Keratinocyte (primary cell): ENCODE data around the gene CCDC32. TPM values are rescaled to one million over a fixed set of nuclear protein-coding genes. Genes with fewer than 3 reads are reported as not detected.

ENCODE experiments used
- DNase-seq: peaks from one replicate; pipeline ENCODE4 v3.0.0-alpha.2; 2011; ENCODE audit warnings: low read depth, missing footprints, low spot score
- FAIRE-seq: peaks from 2 replicates; lab custom pipeline; 2011; peaks lifted over from hg19 to GRCh38; lab: Jason Lieb, UNC
- H2AFZ ChIP-seq: 2 replicates; pipeline ENCODE4 v1.6.0; 2012; ENCODE audit warnings: low read length, control low read depth, inconsistent platforms; ENCODE audit not compliant: control insufficient read depth
- H3K27ac ChIP-seq: 2 replicates; pipeline ENCODE4 v1.5.1; 2011; ENCODE audit warnings: low read length; ENCODE audit not compliant: control insufficient read depth, insufficient read depth
- H3K27me3 ChIP-seq: 3 replicates; pipeline ENCODE4 v1.6.0; 2011; ENCODE audit warnings: low read length; ENCODE audit not compliant: control insufficient read depth, insufficient read depth; ENCODE audit errors: extremely low read depth
- H3K36me3 ChIP-seq, 2 experiments: 2 replicates in 1 of 2; 3 replicates in 1 of 2; pipeline ENCODE4 v1.5.1; 2011; ENCODE audit warnings: low read length in 2 of 2, mild to moderate bottlenecking in 1 of 2; ENCODE audit not compliant: control insufficient read depth in 2 of 2, insufficient read depth in 2 of 2; ENCODE audit errors: extremely low read depth in 1 of 2
- H3K4me1 ChIP-seq: 3 replicates; pipeline ENCODE4 v1.5.1; 2011; ENCODE audit warnings: low read length; ENCODE audit not compliant: control insufficient read depth, insufficient read depth; ENCODE audit errors: extremely low read depth
- H3K4me2 ChIP-seq: 3 replicates; pipeline ENCODE4 v1.6.0; 2011; ENCODE audit warnings: low read depth, low read length; ENCODE audit not compliant: control insufficient read depth, insufficient read depth; ENCODE audit errors: extremely low read depth
- H3K4me3 ChIP-seq, 3 experiments: fragments of 200-600 bp in 1 of 3; sonication (generic) in 1 of 3; 2 replicates in 2 of 3; 3 replicates in 1 of 3; pipeline ENCODE4 v1.5.1; 2011 to 2016; ENCODE audit warnings: low read length in 3 of 3, mild to moderate bottlenecking in 3 of 3, control low read depth in 2 of 3, inconsistent platforms in 1 of 3, low read depth in 1 of 3, mixed read lengths in 1 of 3, mixed run types in 1 of 3, moderate library complexity in 1 of 3; ENCODE audit not compliant: control insufficient read depth in 2 of 3, insufficient read depth in 2 of 3; ENCODE audit errors: extremely low read depth in 1 of 3
- H3K79me2 ChIP-seq: 2 replicates; pipeline ENCODE4 v1.6.0; 2012; ENCODE audit warnings: low read length; ENCODE audit not compliant: control insufficient read depth, insufficient read depth
- H3K9ac ChIP-seq: 3 replicates; pipeline ENCODE4 v1.6.0; 2011; ENCODE audit warnings: low read length; ENCODE audit not compliant: control insufficient read depth, insufficient read depth; ENCODE audit errors: extremely low read depth
- H3K9me1 ChIP-seq: 3 replicates; pipeline ENCODE4 v1.6.0; 2011; ENCODE audit warnings: low read length; ENCODE audit not compliant: control insufficient read depth, insufficient read depth; ENCODE audit errors: extremely low read depth
- H3K9me3 ChIP-seq: 2 replicates; pipeline ENCODE4 v1.5.1; 2012; ENCODE audit warnings: low read depth, low read length; ENCODE audit not compliant: control insufficient read depth
- H4K20me1 ChIP-seq: 3 replicates; pipeline ENCODE4 v1.6.0; 2011; ENCODE audit warnings: low read length; ENCODE audit not compliant: control insufficient read depth, insufficient read depth; ENCODE audit errors: extremely low read depth
- EZH2 ChIP-seq: IDR thresholded peaks from one replicate; pipeline ENCODE4 v1.6.1; 2012; ENCODE audit warnings: inconsistent platforms, mild to moderate bottlenecking, low read length, moderate library complexity
- dilution Hi-C: fragments of 300-500 bp; cut with MboI; formaldehyde crosslinking; loops from one replicate; pipeline ENCODE4 v1.7.0; 2020; ENCODE audit warnings: low sequenced_read_pairs; ENCODE audit not compliant: extremely low pct_ligation_motif_present
- polyA plus RNA-seq, 5 experiments: library from polyadenylated mRNA; depleted of rRNA in 3 of 5; stranded (reverse) in 3 of 5; stranded (forward) in 1 of 5; unstranded in 1 of 5; fragments of >200 nt; gene quantifications; 1 replicate in 1 of 5; 2 replicates in 3 of 5; 3 replicates in 1 of 5; pipeline versions ENCODE4 v1.2.1 to v1.2.3, GENCODE V29; 2011 to 2012; ENCODE audit warnings: missing spikeins in 2 of 5, low read depth in 1 of 5, low replicate concordance in 1 of 5
- TF ChIP-seq, protein P1 (sequence below), 3 experiments: IDR thresholded peaks in 1 of 3; conservative IDR thresholded peaks in 1 of 3; optimal IDR thresholded peaks in 1 of 3; 2 replicates in 2 of 3; 3 replicates in 1 of 3; pipeline versions ENCODE3 to v1.5.1; 2011; ENCODE audit warnings: low read length in 3 of 3, mild to moderate bottlenecking in 3 of 3, moderate library complexity in 2 of 3, control low read depth in 1 of 3, inconsistent platforms in 1 of 3; ENCODE audit not compliant: insufficient read depth in 2 of 3; ENCODE audit errors: extremely low read depth in 1 of 3

The CCDC32 gene
- polyA plus RNA-seq, 1 donor (not counting 4 experiments of a cell fraction or from before 2014, with no cell fraction given) = 18.0 TPM

DNA sequence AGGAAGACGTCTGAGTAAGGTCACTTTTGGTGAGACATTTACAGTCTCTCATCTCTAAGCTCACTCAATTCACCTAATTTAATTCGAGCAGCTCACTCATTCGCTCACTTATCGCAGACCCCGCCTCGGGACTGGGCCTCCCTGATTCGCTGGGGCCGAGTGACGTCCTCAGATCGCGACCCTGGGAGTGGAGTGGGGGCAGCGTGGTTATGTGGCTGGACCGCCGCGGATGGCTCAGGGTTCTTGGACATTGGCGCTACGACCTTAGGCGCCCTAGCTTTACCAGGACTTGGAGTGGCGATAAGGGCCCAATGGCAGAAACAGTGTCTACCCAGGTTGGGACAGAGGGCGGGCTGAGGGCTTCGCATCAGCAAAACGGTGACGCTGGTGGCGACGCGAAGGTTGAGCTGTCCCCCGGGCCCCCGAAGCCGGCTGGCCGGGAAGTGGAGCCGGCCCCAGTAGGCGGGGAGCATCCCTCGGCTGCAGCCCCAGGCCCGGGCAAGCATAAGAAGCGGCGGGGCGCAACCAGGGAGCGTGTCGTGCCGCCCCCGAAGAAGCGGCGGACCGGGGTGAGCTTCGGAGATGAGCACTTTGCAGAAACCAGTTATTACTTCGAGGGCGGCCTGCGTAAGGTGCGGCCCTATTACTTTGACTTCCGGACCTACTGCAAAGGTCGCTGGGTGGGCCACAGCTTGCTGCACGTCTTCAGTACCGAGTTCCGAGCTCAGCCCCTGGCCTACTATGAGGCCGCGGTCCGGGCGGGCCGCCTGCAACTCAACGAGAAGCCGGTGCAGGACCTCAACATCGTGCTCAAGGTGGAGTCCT lies 4.5 kb upstream of the CCDC32 start, which contains the start of gene RPUSD2:
RPUSD2 (plus strand) TSS at position 171 of the 825 bp plus-strand sequence; CDS start at position 210, 39 bp downstream.
- Histone ChIP-seq H3K9me1 (no peaks in the 10 kb centered on the region), H3K36me3 (peaks cover 16 to 18% of the 10 kb centered on the region in 2 experiments), H3K4me3 (peak within 1 kb of the TSS; percentile 82 to 94 (median 91)), H3K9me3 (no peaks in the 10 kb centered on the region), H3K9ac (peak within 1 kb of the TSS; percentile 90), H3K27me3 (no peaks in the 10 kb centered on the region), H3K79me2 (peaks cover 26% of the 10 kb centered on the region), H3K4me2 (peak within 1 kb of the TSS; percentile 86), H3K4me1 (peaks cover 15% of the 10 kb centered on the region), H4K20me1 (no peaks in the 10 kb centered on the region), H3K27ac (peak within 1 kb of the TSS; percentile 82), H2AFZ (peak within 1 kb of the TSS; percentile 99)
- FAIRE-seq (peak; percentile 5), DNase-seq (peak; percentile 55)
- dilution Hi-C loops = no loop called here
- TF ChIP-seq, protein P1, sequence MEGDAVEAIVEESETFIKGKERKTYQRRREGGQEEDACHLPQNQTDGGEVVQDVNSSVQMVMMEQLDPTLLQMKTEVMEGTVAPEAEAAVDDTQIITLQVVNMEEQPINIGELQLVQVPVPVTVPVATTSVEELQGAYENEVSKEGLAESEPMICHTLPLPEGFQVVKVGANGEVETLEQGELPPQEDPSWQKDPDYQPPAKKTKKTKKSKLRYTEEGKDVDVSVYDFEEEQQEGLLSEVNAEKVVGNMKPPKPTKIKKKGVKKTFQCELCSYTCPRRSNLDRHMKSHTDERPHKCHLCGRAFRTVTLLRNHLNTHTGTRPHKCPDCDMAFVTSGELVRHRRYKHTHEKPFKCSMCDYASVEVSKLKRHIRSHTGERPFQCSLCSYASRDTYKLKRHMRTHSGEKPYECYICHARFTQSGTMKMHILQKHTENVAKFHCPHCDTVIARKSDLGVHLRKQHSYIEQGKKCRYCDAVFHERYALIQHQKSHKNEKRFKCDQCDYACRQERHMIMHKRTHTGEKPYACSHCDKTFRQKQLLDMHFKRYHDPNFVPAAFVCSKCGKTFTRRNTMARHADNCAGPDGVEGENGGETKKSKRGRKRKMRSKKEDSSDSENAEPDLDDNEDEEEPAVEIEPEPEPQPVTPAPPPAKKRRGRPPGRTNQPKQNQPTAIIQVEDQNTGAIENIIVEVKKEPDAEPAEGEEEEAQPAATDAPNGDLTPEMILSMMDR (optimal IDR thresholded peaks at IDR 0.05 in 1 of 3, IDR thresholded peaks at IDR 0.05 in 1 of 3, conservative IDR thresholded peaks at IDR 0.05 in 1 of 3; ENCODE audit: extremely low read depth in 1 of 3, insufficient read depth in 2 of 3, low read length in 3 of 3) = no peak

DNA sequence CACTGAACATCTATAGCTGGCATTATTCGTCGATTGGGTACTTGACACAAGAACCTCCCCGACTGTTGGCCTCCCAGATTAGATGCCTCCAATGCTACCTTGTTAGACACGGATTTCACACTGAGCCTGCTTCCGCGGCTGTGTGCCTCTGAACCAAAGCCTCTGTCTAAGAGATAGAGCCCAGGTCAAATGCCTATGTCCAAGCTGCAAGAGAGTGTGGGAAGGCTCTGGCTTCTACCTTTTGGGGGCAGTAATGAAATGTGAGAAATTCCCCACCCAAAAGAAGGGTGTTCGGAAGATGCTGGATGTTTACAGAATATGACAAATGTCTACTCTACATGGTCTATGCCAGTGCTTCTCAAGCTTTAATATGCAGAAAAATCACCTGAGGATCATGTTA lies 2.3 kb upstream of the CCDC32 start:
- H3K9ac ChIP-seq = no peak overlapping the region
- no peaks in the 10 kb centered on the region for H4K20me1 ChIP-seq
- H3K9me3 ChIP-seq = no peaks in the 10 kb centered on the region
- H3K79me2 ChIP-seq = peaks cover 40% of the 10 kb centered on the region
- peaks cover 15% of the 10 kb centered on the region for H3K4me1 ChIP-seq
- no peak overlapping the region for H3K4me2 ChIP-seq
- DNase-seq = no peak
- TF ChIP-seq EZH2 = no peak
- TF ChIP-seq, protein P1 (optimal IDR thresholded peaks at IDR 0.05 in 1 of 3, IDR thresholded peaks at IDR 0.05 in 1 of 3, conservative IDR thresholded peaks at IDR 0.05 in 1 of 3; ENCODE audit: extremely low read depth in 1 of 3, insufficient read depth in 2 of 3, low read length in 3 of 3) = peak in 2 of 3 experiments; percentile 22 to 45
- H2AFZ ChIP-seq = no peak overlapping the region
- dilution Hi-C loops = no loop called here
- no peak overlapping the region for H3K27ac ChIP-seq
- no peaks in the 10 kb centered on the region for H3K27me3 ChIP-seq
- H3K9me1 ChIP-seq = no peaks in the 10 kb centered on the region
- no peak for FAIRE-seq
- no peak overlapping the region for H3K4me3 ChIP-seq
- peaks cover 6 to 12% of the 10 kb centered on the region in 2 experiments for H3K36me3 ChIP-seq
